Gastrocnemius medialis (tissue), 4 donors: ENCODE results near the gene ISM1.

ENCODE experiments used
- POLR2A ChIP-seq, 2 donors: fragments of 450-650 bp; IDR thresholded peaks; one replicate each; pipeline ENCODE4 v1.6.1; 2017; ENCODE audit warnings: antibody characterized with exemption in 2 of 2, mild to moderate bottlenecking in 2 of 2, moderate library complexity in 2 of 2
- TF ChIP-seq, protein P1 (sequence below), 5 experiments: fragments of 450-650 bp in 3 of 5; fragments of 200-600 bp in 2 of 5; sonication (generic) in 2 of 5; IDR thresholded peaks in 4 of 5; conservative IDR thresholded peaks in 1 of 5; 1 replicate in 4 of 5; 2 replicates in 1 of 5; pipeline ENCODE4 v1.5.1; 2016 to 2019; ENCODE audit warnings: antibody characterized with exemption in 5 of 5, mild to moderate bottlenecking in 3 of 5, moderate library complexity in 3 of 5

DNA sequence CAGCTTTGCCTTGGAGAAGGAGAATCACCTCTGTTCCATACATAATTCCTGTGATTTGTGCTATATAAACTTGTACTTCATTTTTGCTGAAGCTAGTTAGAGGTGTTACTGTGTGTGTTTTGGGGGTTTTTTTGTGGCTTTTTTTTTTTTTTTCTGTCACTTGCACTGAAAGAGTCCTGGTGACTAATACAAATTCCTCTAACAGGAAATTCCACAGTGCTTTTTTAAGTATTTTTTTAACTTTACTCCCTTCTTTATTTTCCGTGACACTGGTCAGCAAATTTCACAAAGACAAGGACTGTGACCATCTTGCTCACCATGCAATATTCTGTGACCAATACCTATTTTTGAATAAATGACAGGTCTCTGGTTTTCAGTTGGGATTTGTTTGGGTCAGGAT is 110.5 kb downstream of the ISM1 start:
- no peak for TF ChIP-seq POLR2A (IDR thresholded peaks at IDR 0.05)
- TF ChIP-seq, protein P1, sequence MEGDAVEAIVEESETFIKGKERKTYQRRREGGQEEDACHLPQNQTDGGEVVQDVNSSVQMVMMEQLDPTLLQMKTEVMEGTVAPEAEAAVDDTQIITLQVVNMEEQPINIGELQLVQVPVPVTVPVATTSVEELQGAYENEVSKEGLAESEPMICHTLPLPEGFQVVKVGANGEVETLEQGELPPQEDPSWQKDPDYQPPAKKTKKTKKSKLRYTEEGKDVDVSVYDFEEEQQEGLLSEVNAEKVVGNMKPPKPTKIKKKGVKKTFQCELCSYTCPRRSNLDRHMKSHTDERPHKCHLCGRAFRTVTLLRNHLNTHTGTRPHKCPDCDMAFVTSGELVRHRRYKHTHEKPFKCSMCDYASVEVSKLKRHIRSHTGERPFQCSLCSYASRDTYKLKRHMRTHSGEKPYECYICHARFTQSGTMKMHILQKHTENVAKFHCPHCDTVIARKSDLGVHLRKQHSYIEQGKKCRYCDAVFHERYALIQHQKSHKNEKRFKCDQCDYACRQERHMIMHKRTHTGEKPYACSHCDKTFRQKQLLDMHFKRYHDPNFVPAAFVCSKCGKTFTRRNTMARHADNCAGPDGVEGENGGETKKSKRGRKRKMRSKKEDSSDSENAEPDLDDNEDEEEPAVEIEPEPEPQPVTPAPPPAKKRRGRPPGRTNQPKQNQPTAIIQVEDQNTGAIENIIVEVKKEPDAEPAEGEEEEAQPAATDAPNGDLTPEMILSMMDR (IDR thresholded peaks at IDR 0.05 in 4 of 5, conservative IDR thresholded peaks at IDR 0.05 in 1 of 5), result no peak
